Right ventricle myocardium inferior (tissue), 1 donor: ENCODE measurements around the gene DYNC1LI1. TPM values are rescaled to one million over a fixed set of nuclear protein-coding genes. Genes with fewer than 3 reads are reported as not detected.
"Not testable (repeated sequence)": the region's sequence is repeated elsewhere in the genome, so short reads cannot be mapped to it uniquely, and the experiment has no call there.

Source experiments
- ATAC-seq: fragments of 200-7000 bp; cut with Tn5 transposase; one replicate; pipeline ENCODE4 v1.9.1; 2020; ENCODE audit warnings: mild to moderate bottlenecking, moderate library complexity
- DNase-seq: peaks from one replicate; pipeline ENCODE4 v3.0.0; 2021; ENCODE audit errors: missing footprints
- intact Hi-C: fragments of 100-400 bp; cut with DNase I; formaldehyde crosslinking; loops from one replicate; pipeline ENCODE4 v1.11.0; 2022
- total RNA-seq: library from RNA; stranded (reverse); fragmentation: NEBNext Ultra II Directional; extraction: Animal tissue kit (Norgen Biotek cat#: 25700); gene quantifications from one replicate; pipeline ENCODE4 v1.2.1, GENCODE V29; 2021
- donor health status: DM: no; HTN: yes; CAD: no; lungs with severe emphysema.

The DYNC1LI1 gene
- total RNA-seq, 1 donor from 2014 or later: 53.6 TPM

GRCh38 chr3:32592011-32592410 is 21.4 kb upstream of the DYNC1LI1 start:
- intact Hi-C loops: no loop called here
- DNase-seq: no peak
- ATAC-seq: no peak

- ATAC-seq: no peak
- intact Hi-C loops: no loop called here
- no peak for DNase-seq
Observed at GRCh38 chr3:32591186-32591585, 20.5 kb upstream of the DYNC1LI1 start.

GRCh38 chr3:32586356-32586755 is 15.7 kb upstream of the DYNC1LI1 start:
- ATAC-seq: no peak
- intact Hi-C loops: no loop called here
- no peak for DNase-seq

- intact Hi-C loops: no loop called here
- peak; percentile 96 for ATAC-seq
- DNase-seq: no peak
Observed at GRCh38 chr3:32584660-32585059, 14.0 kb upstream of the DYNC1LI1 start.

- intact Hi-C loops: no loop called here
- DNase-seq (no peak), ATAC-seq (no peak)
Observed at GRCh38 chr3:32583708-32584107, 13.1 kb upstream of the DYNC1LI1 start.

GRCh38 chr3:32578669-32579068 is 8.0 kb upstream of the DYNC1LI1 start:
- DNase-seq, intact Hi-C loops, ATAC-seq: not testable (repeated sequence)

GRCh38 chr3:32577581-32578556 is 7.2 kb upstream of the DYNC1LI1 start:
- DNase-seq (no peak), ATAC-seq (peak; percentile 84)
- intact Hi-C loops: no loop called here

- ATAC-seq: peak; percentile 67
- intact Hi-C loops: no loop called here
- no peak for DNase-seq
Observed at GRCh38 chr3:32577174-32577573, 6.5 kb upstream of the DYNC1LI1 start.

- intact Hi-C loops: no loop called here
- no peak for ATAC-seq
- no peak for DNase-seq
Observed at GRCh38 chr3:32575451-32576113, 4.9 kb upstream of the DYNC1LI1 start.

GRCh38 chr3:32571192-32571485 is 481 bp upstream of the DYNC1LI1 start:
- DNase-seq: no peak
- intact Hi-C loops: loop anchor here (5.0 kb wide), 1 partner anchor 69 kb away; the partner anchor contains the start of gene CMTM6
- peak; percentile 63 for ATAC-seq

- peak; percentile 84 for DNase-seq
- intact Hi-C loops: loop anchor here (5.0 kb wide), 1 partner anchor 67 kb away; the partner anchor contains the start of gene CMTM6
- ATAC-seq: peak; percentile 40
Observed at GRCh38 chr3:32569540-32570420, 878 bp downstream of the DYNC1LI1 start.

GRCh38 chr3:32568953-32569352 is 1.7 kb downstream of the DYNC1LI1 start:
- intact Hi-C loops: no loop called here
- ATAC-seq (no peak), DNase-seq (no peak)

GRCh38 chr3:32564195-32564594 is 6.5 kb downstream of the DYNC1LI1 start:
- intact Hi-C loops: no loop called here
- no peak for ATAC-seq
- DNase-seq: no peak

- ATAC-seq: no peak
- intact Hi-C loops: no loop called here
Observed at GRCh38 chr3:32562640-32563039, 8.0 kb downstream of the DYNC1LI1 start.

GRCh38 chr3:32557640-32558352 is 12.9 kb downstream of the DYNC1LI1 start:
- intact Hi-C loops: no loop called here
- no peak for DNase-seq
- ATAC-seq: no peak

More at GRCh38 chr3:32562640-32563039, 8.0 kb downstream of the DYNC1LI1 start:
- no peak for DNase-seq

- DNase-seq (no peak), ATAC-seq (no peak)
- intact Hi-C loops: no loop called here
Observed at GRCh38 chr3:32556332-32556731, 14.3 kb downstream of the DYNC1LI1 start.

GRCh38 chr3:32553973-32554372 is 16.7 kb downstream of the DYNC1LI1 start:
- intact Hi-C loops: no loop called here
- no peak for ATAC-seq
- DNase-seq: no peak

- intact Hi-C loops: no loop called here
- ATAC-seq (no peak), DNase-seq (no peak)
Observed at GRCh38 chr3:32553459-32553858, 17.2 kb downstream of the DYNC1LI1 start.
